CD4-positive, alpha-beta T cell treated with Interleukin-2 at 100 ng/mL for 4 hours (primary cell): Measurements from ENCODE around the gene DLX3.

ENCODE experiments used
- DNase-seq: peaks from one replicate; pipeline ENCODE4 v3.0.0-alpha.2; 2020; ENCODE audit warnings: low spot score

Gene DLX3

DNA sequence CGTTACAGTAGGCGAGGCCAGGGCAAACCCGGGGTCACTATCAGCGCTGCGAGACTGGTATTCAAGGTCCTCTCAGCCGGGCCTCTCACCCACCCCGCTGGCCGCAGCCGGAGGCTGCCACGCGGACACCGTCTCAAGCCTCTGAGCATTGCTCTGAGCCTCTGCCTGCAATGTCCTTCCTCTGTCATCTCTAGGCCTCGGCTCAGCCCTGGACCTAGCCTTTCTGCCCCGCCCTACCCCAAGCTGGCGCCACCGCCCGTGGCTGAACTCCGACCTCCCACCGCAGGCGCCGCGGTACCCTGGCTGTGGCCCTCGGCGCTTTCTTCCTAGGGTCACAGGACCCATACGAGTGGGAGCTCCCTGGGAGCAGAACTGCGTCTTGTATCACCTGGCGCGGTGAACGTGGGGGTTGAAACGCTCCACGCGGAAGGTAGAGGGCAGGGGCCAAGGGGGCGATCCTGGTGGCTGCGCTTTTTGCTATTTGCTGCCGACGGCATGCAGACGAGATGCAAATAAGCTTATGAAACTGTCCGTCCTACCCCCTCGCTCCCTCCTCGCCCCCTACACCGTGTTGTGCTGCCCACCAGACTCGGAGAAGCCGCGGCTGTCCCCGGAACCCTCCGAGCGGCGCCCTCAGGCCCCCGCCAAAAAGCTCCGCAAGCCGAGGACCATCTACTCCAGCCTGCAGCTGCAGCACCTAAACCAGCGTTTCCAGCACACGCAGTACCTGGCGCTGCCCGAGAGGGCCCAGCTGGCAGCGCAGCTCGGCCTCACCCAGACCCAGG is 22.3 kb downstream of the DLX3 start:
- DNase-seq: no peak

- no peak for DNase-seq
Observed at GRCh38 chr17:49971848-49972485, 23.1 kb downstream of the DLX3 start.

DNA sequence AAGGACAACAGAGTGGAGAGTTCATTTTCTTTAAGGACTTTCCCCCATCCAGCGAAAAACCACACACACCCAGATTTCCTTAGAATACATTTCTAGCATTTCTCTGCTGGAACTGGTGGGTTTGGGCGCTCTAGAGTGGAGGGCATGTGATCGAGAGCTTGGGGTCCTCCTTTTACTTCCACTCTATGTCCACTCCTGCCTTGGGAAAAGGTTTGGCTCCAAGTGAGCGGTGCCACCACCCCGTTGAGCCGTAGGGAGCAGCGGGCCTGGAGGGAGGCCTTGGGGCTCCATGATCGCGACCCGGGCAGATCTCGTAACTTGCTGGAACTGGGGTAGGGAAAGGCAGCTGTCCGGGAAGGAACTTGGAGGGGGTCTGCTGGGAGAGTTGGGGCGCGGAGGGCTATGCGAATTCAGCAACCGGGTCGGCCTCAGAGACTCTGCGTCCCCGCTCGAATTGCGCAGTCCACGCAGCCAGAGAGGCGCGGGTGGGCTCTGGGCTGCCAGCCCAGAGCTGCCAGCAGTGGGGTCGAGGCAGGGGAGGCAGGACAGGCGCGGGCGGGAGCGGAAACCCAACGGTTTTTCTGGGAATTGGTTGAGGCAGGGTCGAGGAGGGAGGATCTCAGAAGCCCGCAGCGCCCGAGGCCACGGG is 23.7 kb downstream of the DLX3 start:
- no peak for DNase-seq

DNA sequence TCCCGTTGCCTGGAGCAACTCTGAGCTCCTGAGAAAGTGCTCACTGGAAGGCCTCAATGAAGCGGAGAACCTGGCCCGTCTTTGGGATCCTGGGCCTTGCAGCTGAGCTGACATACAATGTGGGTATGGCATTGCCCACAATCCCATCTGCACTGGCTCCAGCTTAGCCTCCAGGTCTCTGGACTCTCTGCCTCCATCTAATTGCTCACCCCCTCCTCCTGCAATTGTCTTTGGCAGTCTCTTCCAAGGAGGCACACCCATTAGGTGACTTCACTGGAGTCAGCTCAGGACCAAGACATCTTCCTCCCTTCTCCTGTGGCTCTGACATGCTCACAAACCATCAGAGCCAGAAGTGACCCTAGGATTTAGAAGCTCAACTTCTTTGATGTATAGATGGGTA is 24.5 kb downstream of the DLX3 start:
- no peak for DNase-seq

DNA sequence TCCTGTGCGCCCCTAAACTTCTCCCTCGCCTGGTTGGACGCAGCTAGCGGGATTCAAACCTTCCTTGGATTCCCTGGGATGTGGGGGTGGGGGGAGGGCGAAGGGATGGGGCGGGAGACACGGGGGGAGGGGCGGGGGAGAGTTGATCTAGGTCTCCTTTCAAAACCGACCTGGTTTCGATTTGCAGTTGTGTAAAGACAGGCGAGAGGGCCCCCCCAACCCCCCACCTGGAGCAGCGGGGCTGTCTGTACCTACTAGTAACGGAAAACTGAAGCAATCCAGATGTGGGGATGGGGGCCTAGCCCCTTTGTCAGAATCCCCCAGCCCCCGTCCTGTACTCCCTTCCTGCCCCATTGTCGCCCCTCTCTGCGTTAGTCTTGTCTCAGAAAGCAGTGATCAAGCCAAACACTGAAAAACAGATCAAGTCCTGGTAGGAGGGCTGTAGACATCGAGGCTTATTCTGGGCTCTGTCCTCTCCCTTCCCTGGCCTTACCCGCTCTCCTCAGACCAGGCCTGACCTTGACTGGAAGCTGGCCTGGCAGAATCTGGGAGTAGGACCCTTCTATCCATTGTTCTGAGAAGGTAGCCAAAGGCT is 25.1 kb downstream of the DLX3 start:
- DNase-seq: no peak

GRCh38 chr17:49969134-49969759 is 25.8 kb downstream of the DLX3 start, which contains the start of gene DLX4:
DLX4 (plus strand) TSS chr17:49969190; CDS start chr17:49969469, 279 bp downstream.
- DNase-seq: no peak

- peak; percentile 56 for DNase-seq
Observed at GRCh38 chr17:49968405-49969133, 26.5 kb downstream of the DLX3 start.

- no peak for DNase-seq
Observed at GRCh38 chr17:49967621-49968404, 27.2 kb downstream of the DLX3 start.

DNA sequence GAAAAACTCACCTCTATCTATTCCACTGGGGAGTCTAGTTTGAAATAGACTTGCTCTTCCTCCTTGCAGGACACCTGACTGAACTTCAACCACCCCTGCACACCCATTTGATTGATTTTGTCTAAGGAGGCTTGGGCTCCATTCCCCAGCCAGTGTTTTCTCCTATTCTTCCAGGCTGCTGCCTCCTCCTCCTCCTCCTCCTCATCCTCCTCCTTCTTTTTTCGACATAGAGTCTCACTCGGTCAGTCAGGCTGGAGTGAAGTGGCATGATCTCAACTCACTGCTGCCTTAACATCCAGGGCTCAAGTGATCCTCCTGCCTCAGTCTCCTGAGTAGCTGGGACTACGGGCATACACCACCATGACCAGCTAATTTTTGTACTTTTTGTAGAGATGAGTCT is 27.8 kb downstream of the DLX3 start:
- DNase-seq: no peak

GRCh38 chr17:49966767-49967166 is 28.3 kb downstream of the DLX3 start:
- no peak for DNase-seq

DNA sequence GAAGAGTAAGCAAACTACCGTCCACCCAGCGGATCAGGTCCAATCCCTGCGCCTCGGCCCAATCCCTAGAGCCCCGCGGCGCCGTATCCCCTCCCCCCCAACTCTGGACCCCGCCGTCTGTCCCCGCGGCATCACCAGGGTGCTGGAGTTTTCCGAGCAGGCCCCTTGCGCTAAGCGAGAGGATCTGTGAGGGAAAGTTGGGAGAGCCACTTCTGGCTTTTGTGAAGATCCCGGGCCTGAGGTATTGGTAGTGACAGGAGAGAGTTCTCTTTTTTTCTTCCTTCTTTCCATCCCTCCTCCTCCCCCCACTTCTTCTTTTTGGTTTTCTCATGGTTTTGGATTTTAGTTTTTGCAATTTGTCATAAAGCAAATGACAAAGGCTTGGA is 29.5 kb downstream of the DLX3 start:
- DNase-seq: no peak

GRCh38 chr17:49964769-49965523 is 30.1 kb downstream of the DLX3 start:
- peak; percentile 29 for DNase-seq

- DNase-seq: no peak
Observed at GRCh38 chr17:49964303-49964768, 30.7 kb downstream of the DLX3 start.

GRCh38 chr17:49963626-49964302 is 31.3 kb downstream of the DLX3 start:
- no peak for DNase-seq

DNA sequence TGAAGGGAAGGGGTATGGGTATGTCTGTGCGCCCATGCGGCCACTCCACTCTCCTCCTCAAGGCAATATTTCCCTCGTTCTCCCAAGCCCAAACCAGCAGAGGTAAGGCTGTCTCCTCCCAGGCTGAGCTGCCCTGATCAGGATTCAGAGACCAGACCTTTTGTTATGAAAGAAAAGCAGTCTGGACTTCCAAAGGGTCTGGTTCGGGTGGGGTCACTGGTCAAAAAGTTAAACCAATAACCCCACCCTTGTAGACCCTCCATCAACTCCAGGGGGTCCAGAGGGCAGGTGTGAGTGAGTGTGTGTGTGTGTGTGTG is 31.8 kb downstream of the DLX3 start:
- no peak for DNase-seq

- no peak for DNase-seq
Observed at GRCh38 chr17:49962599-49963308, 32.3 kb downstream of the DLX3 start.

DNA sequence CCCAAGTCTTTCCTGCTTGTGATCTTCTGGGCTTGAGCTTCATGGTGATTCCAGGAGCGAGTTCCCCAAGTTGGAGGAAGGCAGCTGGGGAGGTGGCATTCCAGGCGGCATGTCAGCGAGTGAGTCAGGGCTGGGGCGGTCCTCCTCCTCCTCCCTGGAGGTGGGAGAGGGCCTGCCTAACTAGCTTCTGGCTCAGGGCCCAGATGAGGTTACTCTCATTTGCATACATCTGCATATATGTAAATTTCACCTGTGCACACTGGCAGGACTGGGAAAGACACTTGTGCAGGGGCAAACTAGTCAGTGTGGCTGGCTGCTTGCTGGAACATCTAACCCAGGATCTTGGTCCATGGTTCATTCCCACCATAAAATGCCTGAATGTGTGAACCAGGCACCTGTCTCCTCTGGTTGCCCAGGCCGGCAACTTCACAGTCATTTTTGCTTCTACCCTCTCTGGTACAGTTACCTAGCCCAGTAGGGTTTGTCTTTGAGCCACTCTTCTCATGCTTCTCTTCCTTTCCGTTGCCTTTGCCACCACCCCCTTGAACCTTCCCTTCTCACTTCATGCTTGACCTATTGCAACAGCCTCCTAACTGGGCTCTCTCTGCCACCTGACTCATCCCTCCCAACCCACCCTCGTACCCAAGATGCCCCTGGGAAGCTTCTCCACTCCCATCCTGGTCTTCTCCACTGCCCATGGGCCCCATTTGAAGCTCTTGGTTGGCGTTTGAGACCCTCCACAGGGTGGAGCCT is 35.7 kb downstream of the DLX3 start:
- DNase-seq: no peak

GRCh38 chr17:49958723-49959122 is 36.3 kb downstream of the DLX3 start:
- DNase-seq: no peak
